RWPE2 (cell line): ENCODE measurements around the gene SLC37A1.

Experiments used
- ATAC-seq: fragments of 200-7000 bp; cut with Tn5 transposase; 3 replicates; pipeline ENCODE4 v1.9.1; 2021; ENCODE audit warnings: low read depth
- DNase-seq: peaks from one replicate; pipeline ENCODE4 v3.0.0-alpha.2; 2020; ENCODE audit warnings: low spot score
- H3K27ac ChIP-seq: fragments of 450-650 bp; 2 replicates; pipeline ENCODE4 v1.5.1; 2017; ENCODE audit warnings: mild to moderate bottlenecking; ENCODE audit not compliant: poor library complexity, severe bottlenecking
- H3K27me3 ChIP-seq: fragments of 250-450 bp; sonication (Bioruptor Pico); 2 replicates; pipeline ENCODE4 v1.5.1; 2021; ENCODE audit warnings: mild to moderate bottlenecking, moderate library complexity; ENCODE audit not compliant: insufficient read depth, poor library complexity, severe bottlenecking
- H3K36me3 ChIP-seq: fragments of 250-450 bp; sonication (Bioruptor Pico); 2 replicates; pipeline ENCODE4 v1.5.1; 2020; ENCODE audit warnings: low read depth, mild to moderate bottlenecking, moderate library complexity
- H3K4me1 ChIP-seq: fragments of 250-450 bp; sonication (Bioruptor Pico); 2 replicates; pipeline ENCODE4 v1.5.1; 2021; ENCODE audit warnings: mild to moderate bottlenecking, moderate library complexity; ENCODE audit not compliant: insufficient read depth, poor library complexity, severe bottlenecking
- H3K4me3 ChIP-seq: fragments of 250-450 bp; sonication (Bioruptor Pico); 2 replicates; pipeline ENCODE4 v1.5.1; 2021; ENCODE audit warnings: mild to moderate bottlenecking, moderate library complexity; ENCODE audit not compliant: severe bottlenecking
- H3K9me3 ChIP-seq: fragments of 250-450 bp; sonication (Bioruptor Pico); 2 replicates; pipeline ENCODE4 v1.5.1; 2021; ENCODE audit warnings: mild to moderate bottlenecking, moderate library complexity; ENCODE audit not compliant: severe bottlenecking
- TF ChIP-seq, protein P1 (sequence below): fragments of 450-650 bp; IDR thresholded peaks from one replicate; pipeline ENCODE4 v1.5.1; 2017; ENCODE audit warnings: mild to moderate bottlenecking, moderate library complexity; ENCODE audit not compliant: poor library complexity, severe bottlenecking

SLC37A1 gene

DNA sequence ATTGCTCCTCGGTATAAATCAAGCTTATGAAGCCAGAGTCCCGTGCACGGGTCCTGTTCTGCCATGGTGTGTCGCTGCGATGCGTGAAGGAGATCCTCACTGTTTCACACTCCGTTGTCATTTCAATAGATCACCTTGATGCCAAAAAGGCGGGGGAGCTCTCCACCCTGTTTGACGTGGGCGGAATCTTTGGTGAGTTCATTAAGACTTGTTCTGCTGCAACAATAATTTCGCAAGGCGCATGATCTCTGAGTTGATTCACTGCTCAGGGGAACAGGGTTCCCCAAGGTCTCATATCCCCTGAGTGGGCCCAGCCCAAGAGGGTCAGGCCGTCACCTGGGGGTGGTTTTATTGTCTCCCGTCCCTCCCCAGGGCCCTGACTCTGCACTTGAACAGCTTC, 50.0 kb downstream of the SLC37A1 start:
- H3K9me3 ChIP-seq: no peaks in the 10 kb centered on the region
- no peaks in the 10 kb centered on the region for H3K27me3 ChIP-seq
- TF ChIP-seq, protein P1, sequence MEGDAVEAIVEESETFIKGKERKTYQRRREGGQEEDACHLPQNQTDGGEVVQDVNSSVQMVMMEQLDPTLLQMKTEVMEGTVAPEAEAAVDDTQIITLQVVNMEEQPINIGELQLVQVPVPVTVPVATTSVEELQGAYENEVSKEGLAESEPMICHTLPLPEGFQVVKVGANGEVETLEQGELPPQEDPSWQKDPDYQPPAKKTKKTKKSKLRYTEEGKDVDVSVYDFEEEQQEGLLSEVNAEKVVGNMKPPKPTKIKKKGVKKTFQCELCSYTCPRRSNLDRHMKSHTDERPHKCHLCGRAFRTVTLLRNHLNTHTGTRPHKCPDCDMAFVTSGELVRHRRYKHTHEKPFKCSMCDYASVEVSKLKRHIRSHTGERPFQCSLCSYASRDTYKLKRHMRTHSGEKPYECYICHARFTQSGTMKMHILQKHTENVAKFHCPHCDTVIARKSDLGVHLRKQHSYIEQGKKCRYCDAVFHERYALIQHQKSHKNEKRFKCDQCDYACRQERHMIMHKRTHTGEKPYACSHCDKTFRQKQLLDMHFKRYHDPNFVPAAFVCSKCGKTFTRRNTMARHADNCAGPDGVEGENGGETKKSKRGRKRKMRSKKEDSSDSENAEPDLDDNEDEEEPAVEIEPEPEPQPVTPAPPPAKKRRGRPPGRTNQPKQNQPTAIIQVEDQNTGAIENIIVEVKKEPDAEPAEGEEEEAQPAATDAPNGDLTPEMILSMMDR: no peak
- H3K4me3 ChIP-seq: no peak overlapping the region
- no peaks in the 10 kb centered on the region for H3K36me3 ChIP-seq
- ATAC-seq (no peak), DNase-seq (no peak)
- H3K27ac ChIP-seq: no peak overlapping the region
- H3K4me1 ChIP-seq: no peaks in the 10 kb centered on the region

DNA sequence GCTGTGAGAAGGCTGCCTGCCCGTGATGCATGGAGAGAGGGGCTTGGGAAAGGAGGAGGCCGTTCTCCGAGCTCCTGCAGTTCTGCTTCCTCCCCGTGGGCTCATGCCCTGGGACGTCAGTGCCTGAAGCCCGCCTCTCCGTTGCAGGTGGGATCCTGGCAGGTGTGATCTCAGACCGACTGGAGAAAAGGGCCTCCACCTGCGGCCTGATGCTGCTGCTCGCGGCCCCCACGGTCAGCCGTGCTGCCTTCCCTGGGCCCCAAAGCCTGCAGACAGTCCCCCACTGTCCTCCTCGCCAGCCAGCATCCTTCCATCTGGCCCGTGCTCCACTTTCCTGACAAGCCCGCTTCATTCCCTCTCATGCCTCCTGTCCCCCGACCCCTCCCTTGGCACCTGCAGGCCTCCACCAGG, 50.9 kb downstream of the SLC37A1 start:
- Histone ChIP-seq H3K27ac (no peak overlapping the region), H3K9me3 (no peaks in the 10 kb centered on the region), H3K36me3 (no peaks in the 10 kb centered on the region), H3K4me3 (no peak overlapping the region), H3K27me3 (no peaks in the 10 kb centered on the region), H3K4me1 (no peaks in the 10 kb centered on the region)
- no peak for DNase-seq
- TF ChIP-seq, protein P1: no peak
- no peak for ATAC-seq

DNA sequence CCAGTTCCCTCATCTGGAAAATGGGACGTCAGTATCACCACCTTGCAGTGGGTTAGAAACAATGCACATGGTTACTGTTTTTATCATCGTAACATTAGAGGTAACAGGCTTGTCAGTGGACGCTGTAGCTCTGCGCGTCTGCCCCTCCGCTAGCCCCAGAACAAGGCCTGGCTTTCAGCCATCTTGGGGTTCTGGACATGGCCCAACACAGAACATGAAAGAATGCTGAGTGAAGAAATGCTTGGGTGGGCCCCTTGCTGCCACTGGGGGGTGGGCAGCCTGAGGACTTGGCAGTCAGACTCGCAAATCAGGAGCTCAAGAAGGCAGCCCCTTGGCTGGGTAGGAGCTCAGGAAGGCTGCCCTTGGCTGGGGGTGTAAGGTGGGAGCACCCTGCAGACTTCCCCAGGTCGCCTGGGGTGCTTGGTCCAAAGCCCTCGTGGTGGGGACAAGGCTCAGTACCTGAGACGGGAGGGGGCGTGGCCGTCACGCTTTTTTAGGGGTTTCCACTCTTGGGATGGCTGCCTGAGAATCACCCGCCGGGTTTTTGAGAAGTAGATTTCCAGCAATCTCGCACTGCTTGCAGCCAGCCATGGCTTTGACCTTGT, 51.7 kb downstream of the SLC37A1 start:
- H3K27ac ChIP-seq: no peak overlapping the region
- no peaks in the 10 kb centered on the region for H3K4me1 ChIP-seq

DNA sequence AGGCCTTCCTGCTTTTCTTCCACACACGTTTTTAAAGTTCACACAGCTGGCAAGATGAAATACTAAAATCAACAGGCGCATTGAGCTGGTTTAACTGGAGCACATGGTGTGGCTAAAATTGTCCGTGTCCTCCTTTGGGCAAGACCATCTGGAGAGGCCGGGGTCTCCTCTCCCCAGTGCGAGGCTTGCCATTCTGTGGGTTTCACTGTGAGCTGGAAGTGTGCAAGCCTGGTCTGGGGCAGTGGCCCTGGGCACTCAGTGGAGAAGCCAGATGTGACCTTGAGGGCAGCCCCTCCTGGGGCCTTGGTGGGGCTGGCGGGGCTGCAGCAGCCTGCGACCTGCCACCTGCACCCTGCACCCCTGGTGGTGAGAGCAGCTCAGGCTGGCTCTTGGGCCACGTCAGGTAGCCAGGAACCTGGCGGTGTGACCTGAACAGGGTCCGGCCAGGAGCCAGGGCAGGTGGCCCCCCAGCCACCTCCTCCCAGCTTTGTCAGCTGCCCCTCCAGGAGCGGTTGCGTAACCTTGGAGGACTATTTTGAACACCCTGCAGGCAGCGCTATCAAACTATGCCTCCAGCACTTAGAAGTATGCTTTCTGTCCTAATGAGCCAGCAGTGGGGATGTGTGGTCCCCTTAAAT, 52.4 kb downstream of the SLC37A1 start:
- Histone ChIP-seq H3K4me1 (no peaks in the 10 kb centered on the region), H3K27ac (no peak overlapping the region), H3K36me3 (no peaks in the 10 kb centered on the region), H3K9me3 (no peaks in the 10 kb centered on the region), H3K27me3 (no peaks in the 10 kb centered on the region), H3K4me3 (no peak overlapping the region)
- no peak for DNase-seq
- no peak for ATAC-seq
- TF ChIP-seq, protein P1: no peak

More for the DNA sequence above, 51.7 kb downstream of the SLC37A1 start:
- TF ChIP-seq, protein P1: no peak
- Histone ChIP-seq H3K9me3 (no peaks in the 10 kb centered on the region), H3K36me3 (no peaks in the 10 kb centered on the region), H3K4me3 (no peak overlapping the region), H3K27me3 (no peaks in the 10 kb centered on the region)
- DNase-seq (no peak), ATAC-seq (no peak)
